Natural killer cell (primary cell): ENCODE measurements around the gene STAU1. TPM values are rescaled to one million over a fixed set of nuclear protein-coding genes. Genes with fewer than 3 reads are reported as not detected.
"Not testable (repeated sequence)": the region's sequence is repeated elsewhere in the genome, so short reads cannot be mapped to it uniquely, and the experiment has no call there.

Experiments
- ATAC-seq, 3 donors: fragments of 150-1000 bp in 2 of 3; fragments of 200-7000 bp in 1 of 3; cut with Tn5 transposase; 1 replicate in 1 of 3; 2 replicates in 2 of 3; pipeline ENCODE4 v1.10.0; 2021; ENCODE audit warnings: mild to moderate bottlenecking in 2 of 3, moderate library complexity in 2 of 3
- DNase-seq, 2 donors: peaks; one replicate each; pipeline versions ENCODE4 v3.0.0 to v3.0.0-alpha.2; 2013 to 2021; ENCODE audit warnings: mixed read lengths in 1 of 2
- H3K27ac ChIP-seq: one replicate; pipeline ENCODE4 v1.5.1; 2013; ENCODE audit warnings: mild to moderate bottlenecking, low read length
- H3K27me3 ChIP-seq: one replicate; pipeline ENCODE4 v1.6.1; 2013; ENCODE audit warnings: low read length; ENCODE audit not compliant: control insufficient read depth, insufficient read depth
- H3K36me3 ChIP-seq: one replicate; pipeline ENCODE4 v1.6.1; 2013; ENCODE audit warnings: low read length; ENCODE audit not compliant: control insufficient read depth, insufficient read depth
- H3K4me1 ChIP-seq: one replicate; pipeline ENCODE4 v1.6.1; 2013; ENCODE audit warnings: low read length; ENCODE audit not compliant: control insufficient read depth, insufficient read depth
- H3K4me3 ChIP-seq: one replicate; pipeline ENCODE4 v1.5.1; 2013; ENCODE audit warnings: low read length
- H3K9me3 ChIP-seq: one replicate; pipeline ENCODE4 v1.6.1; 2013; ENCODE audit warnings: low read length; ENCODE audit not compliant: control insufficient read depth, insufficient read depth
- H3K27ac Mint-ChIP-seq, 2 donors: one replicate each; pipeline ENCODE4 v1.8.0; 2022; ENCODE audit warnings: mild to moderate bottlenecking in 2 of 2, mixed read lengths in 2 of 2, moderate library complexity in 1 of 2
- H3K27me3 Mint-ChIP-seq, 2 donors: one replicate each; pipeline ENCODE4 v1.8.0; 2022; ENCODE audit warnings: low read depth in 2 of 2, mixed read lengths in 2 of 2
- H3K36me3 Mint-ChIP-seq: one replicate; pipeline ENCODE4 v1.8.0; 2022; ENCODE audit warnings: mixed read lengths
- H3K4me1 Mint-ChIP-seq, 2 donors: one replicate each; pipeline ENCODE4 v1.8.0; 2022; ENCODE audit warnings: mixed read lengths in 2 of 2
- H3K4me3 Mint-ChIP-seq: one replicate; pipeline ENCODE4 v1.8.0; 2022; ENCODE audit warnings: mild to moderate bottlenecking, moderate library complexity, mixed read lengths
- H3K9me3 Mint-ChIP-seq, 2 donors: one replicate each; pipeline ENCODE4 v1.8.0; 2022; ENCODE audit warnings: mixed read lengths in 2 of 2
- WGBS: methylation state at CpG from one replicate; pipeline ENCODE4 v1.1.7; 2013; ENCODE audit warnings: missing lambda C conversion rate; ENCODE audit not compliant: insufficient coverage; 5-methylcytosine and 5-hydroxymethylcytosine counted together
- intact Hi-C: fragments of 100-400 bp; cut with micrococcal nuclease; formaldehyde crosslinking; loops from one replicate; pipeline ENCODE4 v1.14.2; 2022
- total RNA-seq, 4 donors: library from RNA; stranded (reverse); fragments of 120-200 nt in 1 of 4; gene quantifications; one replicate each; pipeline versions ENCODE4 v1.2.3 to v1.2.4, GENCODE V29; 2013 to 2022
- TF ChIP-seq, protein P1 (sequence below): fragments of 200-600 bp; IDR thresholded peaks from one replicate; pipeline ENCODE4 v1.8.0; 2022; ENCODE audit warnings: antibody characterized with exemption

The STAU1 gene
- total RNA-seq, 3 donors from 2014 or later (not counting 1 experiment from before 2014, with no cell fraction given), result 47.3 to 54.9 (median 49.9) TPM

DNA sequence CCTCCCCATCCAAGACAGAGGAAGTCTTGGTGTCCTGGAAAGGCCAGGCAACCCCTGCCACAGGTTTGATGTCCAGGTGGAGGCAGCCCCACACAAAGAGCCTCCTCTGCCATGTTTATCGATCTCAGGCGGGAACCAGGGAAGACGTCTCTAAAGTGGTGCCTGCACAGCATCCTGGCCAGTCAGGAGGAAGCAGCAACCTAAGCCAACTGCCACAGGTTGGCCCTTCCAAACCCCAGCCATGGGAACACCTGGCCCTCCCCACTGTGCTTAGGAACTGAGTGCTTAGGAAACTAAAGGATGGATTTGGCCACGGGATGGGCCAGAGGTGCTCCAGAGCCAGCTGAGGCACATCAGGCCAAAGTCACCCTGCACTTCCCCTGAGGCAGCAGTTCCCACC is 85.1 kb downstream of the STAU1 start:
- intact Hi-C loops, result no loop called here
- peak overlapping the region; percentile 66 to 71 for H3K27ac Mint-ChIP-seq
- no peaks in the 10 kb centered on the region for H3K27me3 ChIP-seq
- H3K4me1 ChIP-seq, result peaks cover 16% of the 10 kb centered on the region
- no peak overlapping the region for H3K4me3 Mint-ChIP-seq
- H3K27ac ChIP-seq, result no peak overlapping the region
- no peaks in the 10 kb centered on the region for H3K27me3 Mint-ChIP-seq
- peak in 1 of 3 donors; percentile 8 for ATAC-seq
- peaks cover 33 to 39% of the 10 kb centered on the region in 2 donors for H3K4me1 Mint-ChIP-seq
- no peaks in the 10 kb centered on the region for H3K9me3 ChIP-seq
- H3K36me3 ChIP-seq, result peaks cover 27% of the 10 kb centered on the region
- no peaks in the 10 kb centered on the region for H3K36me3 Mint-ChIP-seq
- TF ChIP-seq, protein P1, sequence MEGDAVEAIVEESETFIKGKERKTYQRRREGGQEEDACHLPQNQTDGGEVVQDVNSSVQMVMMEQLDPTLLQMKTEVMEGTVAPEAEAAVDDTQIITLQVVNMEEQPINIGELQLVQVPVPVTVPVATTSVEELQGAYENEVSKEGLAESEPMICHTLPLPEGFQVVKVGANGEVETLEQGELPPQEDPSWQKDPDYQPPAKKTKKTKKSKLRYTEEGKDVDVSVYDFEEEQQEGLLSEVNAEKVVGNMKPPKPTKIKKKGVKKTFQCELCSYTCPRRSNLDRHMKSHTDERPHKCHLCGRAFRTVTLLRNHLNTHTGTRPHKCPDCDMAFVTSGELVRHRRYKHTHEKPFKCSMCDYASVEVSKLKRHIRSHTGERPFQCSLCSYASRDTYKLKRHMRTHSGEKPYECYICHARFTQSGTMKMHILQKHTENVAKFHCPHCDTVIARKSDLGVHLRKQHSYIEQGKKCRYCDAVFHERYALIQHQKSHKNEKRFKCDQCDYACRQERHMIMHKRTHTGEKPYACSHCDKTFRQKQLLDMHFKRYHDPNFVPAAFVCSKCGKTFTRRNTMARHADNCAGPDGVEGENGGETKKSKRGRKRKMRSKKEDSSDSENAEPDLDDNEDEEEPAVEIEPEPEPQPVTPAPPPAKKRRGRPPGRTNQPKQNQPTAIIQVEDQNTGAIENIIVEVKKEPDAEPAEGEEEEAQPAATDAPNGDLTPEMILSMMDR, result no peak
- no peaks in the 10 kb centered on the region for H3K9me3 Mint-ChIP-seq
- 100% methylated on average over 4 of the region's 4 CpGs for WGBS
- no peak overlapping the region for H3K4me3 ChIP-seq
- no peak for DNase-seq

DNA sequence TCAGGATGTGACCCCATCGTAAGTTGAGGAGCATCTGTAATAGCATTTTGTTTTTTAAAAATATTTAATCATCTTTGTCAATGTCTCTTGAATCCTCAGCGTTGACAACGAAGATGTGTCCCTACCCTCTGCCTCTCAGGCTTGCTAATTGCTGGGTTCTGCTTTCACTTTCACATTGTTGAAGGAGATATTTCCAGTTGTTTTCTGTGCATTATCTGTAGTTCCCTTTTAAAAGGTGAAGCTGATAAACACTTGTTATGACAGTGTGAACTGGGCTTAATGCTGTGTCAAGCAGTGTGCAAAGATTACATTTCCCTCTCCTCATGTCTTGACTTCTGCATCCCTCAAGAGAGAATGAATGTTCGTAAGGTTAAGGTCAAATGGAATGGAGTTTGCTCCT is 87.2 kb downstream of the STAU1 start:
- H3K4me3 Mint-ChIP-seq, result peak overlapping the region; percentile 40
- no peaks in the 10 kb centered on the region for H3K9me3 Mint-ChIP-seq
- intact Hi-C loops, result no loop called here
- no peaks in the 10 kb centered on the region for H3K9me3 ChIP-seq
- H3K27ac ChIP-seq, result peak overlapping the region; percentile 15
- no peaks in the 10 kb centered on the region for H3K27me3 ChIP-seq
- ATAC-seq (peak; percentile 42 to 57 (median 54)), DNase-seq (no peak)
- peaks cover 12% of the 10 kb centered on the region for H3K36me3 Mint-ChIP-seq
- no peaks in the 10 kb centered on the region for H3K27me3 Mint-ChIP-seq
- 47% methylated on average over 3 of the region's 4 CpGs for WGBS
- peaks cover 16% of the 10 kb centered on the region for H3K4me1 ChIP-seq
- peaks cover 40% of the 10 kb centered on the region for H3K36me3 ChIP-seq
- H3K4me3 ChIP-seq, result no peak overlapping the region
- TF ChIP-seq, protein P1, result no peak
- H3K27ac Mint-ChIP-seq, result peak overlapping the region; percentile 11 to 77
- H3K4me1 Mint-ChIP-seq, result peaks cover 31 to 33% of the 10 kb centered on the region in 2 donors

DNA sequence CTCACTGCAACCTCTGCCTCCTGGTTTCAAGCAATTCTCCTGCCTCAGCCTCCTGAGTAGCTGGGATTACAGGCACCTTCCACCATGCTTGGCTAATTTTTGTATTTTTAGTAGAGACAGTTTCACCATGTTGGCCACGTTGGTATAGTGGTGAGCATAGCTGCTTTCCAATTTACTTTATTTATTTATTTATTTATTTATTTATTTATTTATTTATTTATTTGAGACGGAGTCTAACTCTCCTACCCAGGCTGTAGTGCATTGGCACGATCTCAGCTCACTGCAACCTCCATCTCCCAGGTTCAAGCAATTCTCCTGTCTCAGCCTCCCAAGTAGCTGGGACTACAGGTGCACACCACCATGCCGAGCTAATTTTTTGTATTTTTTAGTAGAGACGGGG is 87.8 kb downstream of the STAU1 start:
- 96% methylated on average over 4 of the region's 5 CpGs for WGBS
- H3K27ac ChIP-seq, ATAC-seq, H3K4me3 Mint-ChIP-seq, H3K9me3 Mint-ChIP-seq, H3K9me3 ChIP-seq, intact Hi-C loops, DNase-seq, H3K27me3 Mint-ChIP-seq, H3K4me3 ChIP-seq, H3K27me3 ChIP-seq: not testable (repeated sequence)
- peak overlapping the region; percentile 11 to 77 for H3K27ac Mint-ChIP-seq
- Histone ChIP-seq H3K36me3 (peaks cover 45% of the 10 kb centered on the region), H3K4me1 (peaks cover 16% of the 10 kb centered on the region)
- H3K36me3 Mint-ChIP-seq, result peaks cover 14% of the 10 kb centered on the region
- peaks cover 31 to 33% of the 10 kb centered on the region in 2 donors for H3K4me1 Mint-ChIP-seq

DNA sequence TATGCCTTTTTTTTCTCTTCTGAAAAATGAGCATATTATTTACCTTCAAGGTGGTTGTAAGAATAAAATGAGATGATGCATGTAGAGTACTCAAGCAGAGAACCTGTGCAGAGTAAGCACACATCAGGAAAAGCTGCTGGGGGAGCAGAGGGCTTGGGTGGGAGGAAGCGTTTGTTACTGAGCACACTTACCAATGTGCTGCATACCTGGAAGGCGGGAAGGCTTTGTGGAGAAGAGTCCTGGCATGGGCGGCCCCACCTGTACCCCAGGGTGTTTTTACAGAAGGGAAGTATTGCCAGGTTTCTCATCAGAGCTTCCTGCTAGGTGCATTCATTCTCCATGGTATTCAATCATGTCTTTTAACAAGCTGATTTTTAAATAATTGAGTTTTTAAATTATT is 89.1 kb downstream of the STAU1 start:
- ATAC-seq (no peak), DNase-seq (no peak)
- no peaks in the 10 kb centered on the region for H3K27me3 ChIP-seq
- H3K36me3 ChIP-seq, result peaks cover 54% of the 10 kb centered on the region
- no peak overlapping the region for H3K4me3 ChIP-seq
- intact Hi-C loops, result no loop called here
- no peaks in the 10 kb centered on the region for H3K9me3 Mint-ChIP-seq
- H3K36me3 Mint-ChIP-seq, result peaks cover 21% of the 10 kb centered on the region
- H3K4me1 ChIP-seq, result peaks cover 13% of the 10 kb centered on the region
- 91% methylated on average over 3 of the region's 3 CpGs for WGBS
- TF ChIP-seq, protein P1, result no peak
- no peak overlapping the region for H3K27ac ChIP-seq
- peak overlapping the region in 1 of 2 donors; percentile 20 for H3K27ac Mint-ChIP-seq
- no peaks in the 10 kb centered on the region for H3K27me3 Mint-ChIP-seq
- peaks cover 27 to 28% of the 10 kb centered on the region in 2 donors for H3K4me1 Mint-ChIP-seq
- no peaks in the 10 kb centered on the region for H3K9me3 ChIP-seq
- no peak overlapping the region for H3K4me3 Mint-ChIP-seq
